Smooth muscle cell (in vitro differentiated cells): ENCODE results near the gene KCNS3. TPM values are rescaled to one million over a fixed set of nuclear protein-coding genes. Genes with fewer than 3 reads are reported as not detected.

Experiments used
- DNase-seq: peaks from one replicate; lab custom pipeline; 2025; ENCODE audit not compliant: unreplicated experiment; lab: John Stamatoyannopoulos, UW
- H2AFZ ChIP-seq: fragments of 200-600 bp; sonication (generic); 2 replicates; pipeline ENCODE4 v1.6.0; 2016; ENCODE audit warnings: antibody characterized with exemption, low read depth, mild to moderate bottlenecking
- H3F3A ChIP-seq: fragments of 200-600 bp; sonication (generic); 2 replicates; pipeline ENCODE4 v1.6.0; 2017; ENCODE audit warnings: antibody characterized with exemption, low read depth
- H3K27ac ChIP-seq: fragments of 200-600 bp; sonication (generic); 2 replicates; pipeline ENCODE4 v1.5.1; 2016; ENCODE audit warnings: low read depth, mild to moderate bottlenecking
- H3K27me3 ChIP-seq: fragments of 200-600 bp; sonication (generic); 2 replicates; pipeline ENCODE4 v1.6.1; 2016; ENCODE audit warnings: low read depth, mild to moderate bottlenecking
- H3K36me3 ChIP-seq: fragments of 200-600 bp; sonication (generic); 2 replicates; pipeline ENCODE4 v1.5.1; 2016; ENCODE audit warnings: low read depth
- H3K4me1 ChIP-seq: fragments of 200-600 bp; sonication (generic); 2 replicates; pipeline ENCODE4 v1.5.1; 2016; ENCODE audit warnings: low read depth
- H3K4me2 ChIP-seq: fragments of 200-600 bp; sonication (generic); 2 replicates; pipeline ENCODE4 v1.6.0; 2016; ENCODE audit warnings: mild to moderate bottlenecking
- H3K4me3 ChIP-seq: fragments of 200-600 bp; sonication (generic); 2 replicates; pipeline ENCODE4 v1.5.1; 2016; ENCODE audit warnings: mild to moderate bottlenecking
- H3K79me2 ChIP-seq: fragments of 200-600 bp; sonication (generic); 2 replicates; pipeline ENCODE4 v1.6.0; 2016; ENCODE audit warnings: low read depth, mild to moderate bottlenecking
- H3K9ac ChIP-seq: fragments of 200-600 bp; sonication (generic); 2 replicates; pipeline ENCODE4 v1.6.0; 2016; ENCODE audit warnings: low read depth
- H3K9me3 ChIP-seq: fragments of 200-600 bp; sonication (generic); replicated peaks from 2 replicates; pipeline ENCODE4 v1.5.1; 2016; ENCODE audit warnings: low read depth
- H4K20me1 ChIP-seq: fragments of 200-600 bp; sonication (generic); 2 replicates; pipeline ENCODE4 v1.6.0; 2016; ENCODE audit warnings: low read depth
- CTCF ChIP-seq: fragments of 200-600 bp; sonication (generic); IDR thresholded peaks from 2 replicates; pipeline ENCODE4 v1.5.1; 2017; ENCODE audit warnings: borderline replicate concordance, mild to moderate bottlenecking, antibody characterized with exemption; ENCODE audit not compliant: insufficient read depth, poor library complexity, severe bottlenecking
- WGBS: methylation state at CpG from one replicate; pipeline ENCODE4 v1.1.7; 2016; ENCODE audit warnings: low lambda C conversion rate; 5-methylcytosine and 5-hydroxymethylcytosine counted together
- polyA plus RNA-seq: library from polyadenylated mRNA; unstranded; fragments of >200 nt; fragmentation: Nextera tagmentation; extraction: Ambion mirVana; gene quantifications from 2 replicates; pipeline ENCODE4 v1.2.1, GENCODE V29; 2016
- total RNA-seq: library from RNA; depleted of rRNA; stranded (reverse); fragments of >200 nt; gene quantifications from 2 replicates; pipeline ENCODE4 v1.2.3, GENCODE V29; 2014

The KCNS3 gene
- total and polyA plus RNA-seq, 2 experiments from 2014 or later: 31.0 to 48.2 TPM

GRCh38 chr2:17851731-17852585 is 26.5 kb upstream of the KCNS3 start:
- H3K4me2 ChIP-seq: no peak overlapping the region
- peak; percentile 94 for TF ChIP-seq CTCF
- no peaks in the 10 kb centered on the region for H3K9me3 ChIP-seq

GRCh38 chr2:17853799-17854198 is 24.7 kb upstream of the KCNS3 start:
- 71% methylated on average over 4 of the region's 4 CpGs for WGBS

More at GRCh38 chr2:17851731-17852585, 26.5 kb upstream of the KCNS3 start:
- H3K27me3 ChIP-seq: peaks cover 9% of the 10 kb centered on the region
- no peak overlapping the region for H3K27ac ChIP-seq
- H3K4me1 ChIP-seq: peaks cover 9% of the 10 kb centered on the region
- peak; percentile 6 for DNase-seq
- H3K36me3 ChIP-seq: no peaks in the 10 kb centered on the region
- H3F3A ChIP-seq: no peaks in the 10 kb centered on the region
- 48% methylated on average over 9 of the region's 9 CpGs for WGBS
- no peak overlapping the region for H2AFZ ChIP-seq
- H3K9ac ChIP-seq: no peak overlapping the region
- no peak overlapping the region for H3K4me3 ChIP-seq
- no peaks in the 10 kb centered on the region for H4K20me1 ChIP-seq
- no peaks in the 10 kb centered on the region for H3K79me2 ChIP-seq

GRCh38 chr2:17857021-17857420 is 21.4 kb upstream of the KCNS3 start:
- DNase-seq: no peak
- no peaks in the 10 kb centered on the region for H3K79me2 ChIP-seq
- H3K36me3 ChIP-seq: no peaks in the 10 kb centered on the region
- no peak overlapping the region for H3K27ac ChIP-seq
- H3F3A ChIP-seq: no peaks in the 10 kb centered on the region
- H2AFZ ChIP-seq: no peak overlapping the region
- 28% methylated on average over 3 of the region's 3 CpGs for WGBS
- no peaks in the 10 kb centered on the region for H4K20me1 ChIP-seq
- no peaks in the 10 kb centered on the region for H3K9me3 ChIP-seq
- no peaks in the 10 kb centered on the region for H3K4me1 ChIP-seq
- no peak overlapping the region for H3K4me3 ChIP-seq
- peak overlapping the region; percentile 35 for H3K4me2 ChIP-seq
- TF ChIP-seq CTCF: no peak
- H3K9ac ChIP-seq: no peak overlapping the region
- H3K27me3 ChIP-seq: peaks cover 19% of the 10 kb centered on the region

More at GRCh38 chr2:17853799-17854198, 24.7 kb upstream of the KCNS3 start:
- H3K27ac ChIP-seq: no peak overlapping the region
- no peaks in the 10 kb centered on the region for H3K79me2 ChIP-seq
- H3F3A ChIP-seq: no peaks in the 10 kb centered on the region
- no peak overlapping the region for H3K4me3 ChIP-seq
- H3K27me3 ChIP-seq: peaks cover 13% of the 10 kb centered on the region
- peaks cover 9% of the 10 kb centered on the region for H3K4me1 ChIP-seq
- H3K4me2 ChIP-seq: no peak overlapping the region
- no peak overlapping the region for H3K9ac ChIP-seq
- TF ChIP-seq CTCF: no peak
- no peaks in the 10 kb centered on the region for H3K36me3 ChIP-seq
- H2AFZ ChIP-seq: no peak overlapping the region
- H3K9me3 ChIP-seq: no peaks in the 10 kb centered on the region
- no peak for DNase-seq
- no peaks in the 10 kb centered on the region for H4K20me1 ChIP-seq
